Measurements from ENCODE around the gene RCAN2. TPM values are rescaled to one million over a fixed set of nuclear protein-coding genes. Genes with fewer than 3 reads are reported as not detected.

The RCAN2 gene
- total RNA-seq, 1 donor from 2014 or later = 5.8 TPM

DNA sequence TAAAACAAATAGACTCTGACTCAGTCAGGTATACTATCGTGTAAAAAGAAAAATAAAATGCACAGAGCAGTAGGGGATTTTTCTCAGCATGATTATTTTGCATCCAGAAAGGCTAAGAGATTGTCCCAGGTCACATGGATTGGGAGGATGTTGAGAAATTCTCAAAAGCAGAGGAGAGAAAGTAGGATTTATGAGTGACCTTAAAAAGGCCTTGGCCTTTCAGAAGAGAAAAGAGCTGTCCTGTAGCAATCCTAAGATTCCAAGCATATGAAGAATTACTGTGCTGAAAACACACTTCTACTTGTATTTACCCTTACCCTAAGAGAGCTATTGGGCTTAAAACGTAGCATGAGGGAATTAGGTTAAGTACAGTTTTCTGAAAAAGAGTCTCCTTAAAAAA is 170.7 kb downstream of the RCAN2 start:
- Histone ChIP-seq H3K36me3 (no peaks in the 10 kb centered on the region), H3K9me3 (ENCODE audit: low read depth) (no peaks in the 10 kb centered on the region), H3K4me1 (peaks cover 11% of the 10 kb centered on the region), H3K9ac (no peak overlapping the region), H3K4me2 (no peak overlapping the region), H4K20me1 (ENCODE audit: low read depth) (peaks cover 3% of the 10 kb centered on the region), H2AFZ (replicated peaks) (no peak overlapping the region), H3K27me3 (no peaks in the 10 kb centered on the region), H3K27ac (no peak overlapping the region), H3K79me2 (ENCODE audit: low read depth) (no peaks in the 10 kb centered on the region), H3K4me3 (no peak overlapping the region), H3F3A (ENCODE audit: low read depth) (no peaks in the 10 kb centered on the region)
- no peak for TF ChIP-seq EZH2 (IDR thresholded peaks at IDR 0.05)
- no peak for TF ChIP-seq CTCF (IDR thresholded peaks at IDR 0.05)
- no peaks in the 10 kb centered on the region for H3K9me3 Mint-ChIP-seq
- no peak for DNase-seq (ENCODE audit: low spot score)
- H3K36me3 Mint-ChIP-seq = no peaks in the 10 kb centered on the region
- peaks cover 8% of the 10 kb centered on the region for H3K4me1 Mint-ChIP-seq
- no peaks in the 10 kb centered on the region for H3K27me3 Mint-ChIP-seq (ENCODE audit: insufficient read depth, low read depth)
- H3K4me3 Mint-ChIP-seq = no peak overlapping the region
- H3K27ac Mint-ChIP-seq = no peak overlapping the region

GRCh38 chr6:46315589-46315988 is 175.7 kb downstream of the RCAN2 start:
- no peak overlapping the region for H3K27ac Mint-ChIP-seq

GRCh38 chr6:46312654-46313053 is 178.6 kb downstream of the RCAN2 start:
- H3K36me3 ChIP-seq = no peaks in the 10 kb centered on the region
- no peak overlapping the region for H3K4me3 Mint-ChIP-seq
- H3K4me3 ChIP-seq = no peak overlapping the region
- H3K27me3 Mint-ChIP-seq (ENCODE audit: insufficient read depth, low read depth) = no peaks in the 10 kb centered on the region
- no peak overlapping the region for H3K4me2 ChIP-seq
- H3K27ac ChIP-seq = no peak overlapping the region
- no peaks in the 10 kb centered on the region for H3K4me1 Mint-ChIP-seq
- no peaks in the 10 kb centered on the region for H3K79me2 ChIP-seq (ENCODE audit: low read depth)
- no peak overlapping the region for H3K9ac ChIP-seq
- H3K9me3 ChIP-seq (ENCODE audit: low read depth) = no peaks in the 10 kb centered on the region
- H3K4me1 ChIP-seq = no peaks in the 10 kb centered on the region
- no peaks in the 10 kb centered on the region for H3K9me3 Mint-ChIP-seq
- H3K27ac Mint-ChIP-seq = no peak overlapping the region
- no peaks in the 10 kb centered on the region for H4K20me1 ChIP-seq (ENCODE audit: low read depth)
- no peak for DNase-seq (ENCODE audit: low spot score)
- no peaks in the 10 kb centered on the region for H3K27me3 ChIP-seq
- no peaks in the 10 kb centered on the region for H3F3A ChIP-seq (ENCODE audit: low read depth)
- no peak overlapping the region for H2AFZ ChIP-seq (replicated peaks)
- no peak for TF ChIP-seq EZH2phosphoT487 (IDR thresholded peaks at IDR 0.05)
- no peaks in the 10 kb centered on the region for H3K36me3 Mint-ChIP-seq

More at GRCh38 chr6:46315589-46315988, 175.7 kb downstream of the RCAN2 start:
- H3K36me3 ChIP-seq = no peaks in the 10 kb centered on the region
- no peaks in the 10 kb centered on the region for H3K9me3 ChIP-seq (ENCODE audit: low read depth)
- no peak for TF ChIP-seq CTCF (IDR thresholded peaks at IDR 0.05)
- TF ChIP-seq EZH2 (IDR thresholded peaks at IDR 0.05) = no peak
- no peak for TF ChIP-seq EZH2phosphoT487 (IDR thresholded peaks at IDR 0.05)
- H3K4me1 ChIP-seq = peaks cover 10% of the 10 kb centered on the region
- no peaks in the 10 kb centered on the region for H3K27me3 Mint-ChIP-seq (ENCODE audit: insufficient read depth, low read depth)
- no peak overlapping the region for H3K4me3 ChIP-seq
- H4K20me1 ChIP-seq (ENCODE audit: low read depth) = peaks cover 3% of the 10 kb centered on the region
- no peak for DNase-seq (ENCODE audit: low spot score)
- H3K36me3 Mint-ChIP-seq = no peaks in the 10 kb centered on the region
- no peaks in the 10 kb centered on the region for H3K9me3 Mint-ChIP-seq
- H3K4me1 Mint-ChIP-seq = no peaks in the 10 kb centered on the region
- no peaks in the 10 kb centered on the region for H3K79me2 ChIP-seq (ENCODE audit: low read depth)
- no peak overlapping the region for H3K4me3 Mint-ChIP-seq
- H3K27me3 ChIP-seq = no peaks in the 10 kb centered on the region
- no peak overlapping the region for H3K9ac ChIP-seq
- H2AFZ ChIP-seq (replicated peaks) = no peak overlapping the region
- H3K27ac ChIP-seq = no peak overlapping the region
- H3K4me2 ChIP-seq = no peak overlapping the region
- no peaks in the 10 kb centered on the region for H3F3A ChIP-seq (ENCODE audit: low read depth)

DNA sequence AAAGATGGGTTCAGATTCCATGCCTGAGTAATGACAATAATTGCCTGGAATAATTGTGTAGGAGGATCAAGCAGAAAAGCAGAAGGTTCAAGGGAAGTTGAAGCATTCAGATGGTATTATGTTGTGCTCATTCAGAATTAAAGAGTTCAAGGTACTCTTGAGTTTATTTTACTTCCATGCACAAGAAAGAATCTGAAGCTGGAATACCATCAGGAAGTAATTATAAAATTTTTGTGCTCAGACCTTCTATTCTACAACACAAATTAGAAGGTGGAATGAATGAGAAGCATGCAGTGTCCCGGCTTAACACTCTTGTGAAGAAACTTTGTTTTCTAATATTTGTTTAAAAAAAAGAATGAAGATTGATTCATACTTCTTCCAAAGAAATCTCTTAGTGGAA is 181.1 kb downstream of the RCAN2 start:
- H3K9ac ChIP-seq = no peak overlapping the region
- no peak overlapping the region for H3K4me3 ChIP-seq
- no peaks in the 10 kb centered on the region for H4K20me1 ChIP-seq (ENCODE audit: low read depth)
- no peaks in the 10 kb centered on the region for H3K36me3 ChIP-seq
- TF ChIP-seq EZH2 (IDR thresholded peaks at IDR 0.05) = no peak
- TF ChIP-seq CTCF (IDR thresholded peaks at IDR 0.05) = no peak
- TF ChIP-seq EZH2phosphoT487 (IDR thresholded peaks at IDR 0.05) = no peak
- no peak overlapping the region for H3K4me3 Mint-ChIP-seq
- H3K9me3 Mint-ChIP-seq = no peaks in the 10 kb centered on the region
- no peaks in the 10 kb centered on the region for H3K27me3 Mint-ChIP-seq (ENCODE audit: insufficient read depth, low read depth)
- no peak overlapping the region for H3K27ac Mint-ChIP-seq
- H3K4me1 Mint-ChIP-seq = no peaks in the 10 kb centered on the region
- no peaks in the 10 kb centered on the region for H3F3A ChIP-seq (ENCODE audit: low read depth)
- no peaks in the 10 kb centered on the region for H3K9me3 ChIP-seq (ENCODE audit: low read depth)
- H2AFZ ChIP-seq (replicated peaks) = no peak overlapping the region
- H3K79me2 ChIP-seq (ENCODE audit: low read depth) = no peaks in the 10 kb centered on the region
- H3K27ac ChIP-seq = no peak overlapping the region
- no peaks in the 10 kb centered on the region for H3K4me1 ChIP-seq
- H3K4me2 ChIP-seq = no peak overlapping the region
- no peaks in the 10 kb centered on the region for H3K36me3 Mint-ChIP-seq
- DNase-seq (ENCODE audit: low spot score) = no peak
- H3K27me3 ChIP-seq = no peaks in the 10 kb centered on the region
